Stomach smooth muscle (tissue), 2 donors: ENCODE measurements around the gene DOK5.

ENCODE experiments used
- H3K27ac ChIP-seq: one replicate; pipeline ENCODE4 v1.7.0; 2013; ENCODE audit warnings: mild to moderate bottlenecking, low read length, inconsistent platforms
- H3K27me3 ChIP-seq, 2 donors: one replicate each; pipeline ENCODE4 v1.7.0; 2013; ENCODE audit warnings: low read length in 2 of 2; ENCODE audit not compliant: insufficient read depth in 2 of 2, control insufficient read depth in 1 of 2
- H3K36me3 ChIP-seq, 2 donors: one replicate each; pipeline ENCODE4 v1.7.0; 2013; ENCODE audit warnings: low read length in 2 of 2; ENCODE audit not compliant: control insufficient read depth in 2 of 2, insufficient read depth in 2 of 2
- H3K4me1 ChIP-seq: one replicate; pipeline ENCODE4 v1.7.0; 2013; ENCODE audit warnings: low read length; ENCODE audit not compliant: control insufficient read depth, insufficient read depth
- H3K4me3 ChIP-seq, 2 donors: one replicate each; pipeline ENCODE4 v1.7.0; 2013; ENCODE audit warnings: low read length in 2 of 2
- H3K9ac ChIP-seq, 2 donors: one replicate each; pipeline ENCODE4 v1.7.0; 2013; ENCODE audit warnings: low read length in 2 of 2, mild to moderate bottlenecking in 1 of 2
- H3K9me3 ChIP-seq, 2 donors: one replicate each; pipeline ENCODE4 v1.7.0; 2013; ENCODE audit warnings: low read length in 2 of 2; ENCODE audit not compliant: control insufficient read depth in 2 of 2
- donor health status: healthy.
- donor health status: Pancreatic carcinoma.

DOK5 gene

DNA sequence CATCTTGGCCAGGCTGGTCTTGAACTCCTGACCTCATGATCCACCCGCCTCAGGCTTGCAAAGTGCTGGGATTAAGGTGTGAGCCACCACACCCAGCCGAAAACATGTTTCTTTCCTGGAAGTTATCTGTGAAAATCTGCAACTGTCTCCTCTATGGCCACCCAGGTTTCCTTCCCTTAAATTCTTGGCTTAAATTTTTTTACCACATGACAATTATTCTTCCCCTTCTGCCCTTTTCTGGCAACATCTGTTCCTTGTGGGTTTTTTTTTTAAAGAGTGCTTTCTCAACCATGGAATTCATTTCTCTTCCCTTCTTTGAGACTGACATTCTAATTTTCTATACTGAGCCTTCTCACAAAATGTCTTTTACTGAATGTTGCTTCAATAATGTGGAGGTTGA, 59.6 kb downstream of the DOK5 start:
- no peaks in the 10 kb centered on the region for H3K36me3 ChIP-seq
- no peak overlapping the region for H3K9ac ChIP-seq
- H3K4me3 ChIP-seq: no peak overlapping the region
- H3K4me1 ChIP-seq: no peaks in the 10 kb centered on the region
- H3K27ac ChIP-seq: no peak overlapping the region
- peaks cover 3 to 4% of the 10 kb centered on the region in 2 donors for H3K9me3 ChIP-seq
- no peaks in the 10 kb centered on the region for H3K27me3 ChIP-seq

- no peak overlapping the region for H3K27ac ChIP-seq
- no peak overlapping the region for H3K9ac ChIP-seq
- H3K4me1 ChIP-seq: no peaks in the 10 kb centered on the region
- no peak overlapping the region for H3K4me3 ChIP-seq
- H3K36me3 ChIP-seq: no peaks in the 10 kb centered on the region
- peaks cover 3 to 4% of the 10 kb centered on the region in 2 donors for H3K9me3 ChIP-seq
- H3K27me3 ChIP-seq: no peaks in the 10 kb centered on the region
These were observed 60.4 kb downstream of the DOK5 start for GRCh38 chr20:54535746-54536145.

- Histone ChIP-seq H3K36me3 (no peaks in the 10 kb centered on the region), H3K4me1 (no peaks in the 10 kb centered on the region), H3K9me3 (peaks cover 3 to 4% of the 10 kb centered on the region in 2 donors), H3K27ac (no peak overlapping the region), H3K4me3 (no peak overlapping the region), H3K9ac (no peak overlapping the region), H3K27me3 (no peaks in the 10 kb centered on the region)
These were observed 64.2 kb downstream of the DOK5 start for GRCh38 chr20:54539521-54540046.

- Histone ChIP-seq H3K36me3 (no peaks in the 10 kb centered on the region), H3K4me1 (no peaks in the 10 kb centered on the region), H3K27ac (no peak overlapping the region), H3K27me3 (no peaks in the 10 kb centered on the region), H3K9me3 (peaks cover 3 to 4% of the 10 kb centered on the region in 2 donors), H3K9ac (no peak overlapping the region), H3K4me3 (no peak overlapping the region)
These were observed 68.0 kb downstream of the DOK5 start for GRCh38 chr20:54543369-54543768.

DNA sequence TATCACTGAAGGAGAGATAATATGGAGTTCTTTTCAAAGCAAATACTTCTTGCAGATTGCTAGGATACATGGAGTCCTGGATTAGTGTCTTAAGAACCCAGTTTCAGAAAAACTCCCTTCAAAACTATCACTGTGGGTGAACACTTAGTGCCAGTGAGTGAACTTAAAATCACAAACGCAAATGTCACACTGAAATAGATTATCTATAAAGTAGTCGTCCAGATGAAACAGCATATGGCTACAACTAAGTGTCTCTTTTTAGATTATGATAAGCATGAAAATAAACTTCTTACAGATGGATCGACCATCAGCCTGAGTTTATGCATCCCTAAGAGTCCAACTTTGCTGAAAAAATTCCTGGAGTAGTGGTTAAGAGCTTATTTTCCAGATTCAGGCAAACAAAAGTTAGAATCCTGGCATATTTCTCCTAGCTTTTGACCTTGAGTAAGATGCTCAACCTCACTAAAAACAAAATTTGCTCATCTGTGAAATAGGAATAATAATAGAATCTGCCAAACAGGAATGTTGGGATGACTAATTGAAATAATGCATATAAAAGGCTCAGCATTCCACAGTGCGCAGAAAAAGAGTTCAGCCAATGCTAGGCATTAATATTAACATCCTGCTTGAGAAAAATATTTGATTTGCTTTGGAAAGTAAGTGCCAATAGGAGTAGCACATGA, 70.4 kb downstream of the DOK5 start:
- Histone ChIP-seq H3K36me3 (no peaks in the 10 kb centered on the region), H3K9ac (no peak overlapping the region), H3K27ac (no peak overlapping the region), H3K4me3 (no peak overlapping the region), H3K27me3 (no peaks in the 10 kb centered on the region), H3K9me3 (peaks cover 0 to 3% of the 10 kb centered on the region in 2 donors), H3K4me1 (no peaks in the 10 kb centered on the region)

DNA sequence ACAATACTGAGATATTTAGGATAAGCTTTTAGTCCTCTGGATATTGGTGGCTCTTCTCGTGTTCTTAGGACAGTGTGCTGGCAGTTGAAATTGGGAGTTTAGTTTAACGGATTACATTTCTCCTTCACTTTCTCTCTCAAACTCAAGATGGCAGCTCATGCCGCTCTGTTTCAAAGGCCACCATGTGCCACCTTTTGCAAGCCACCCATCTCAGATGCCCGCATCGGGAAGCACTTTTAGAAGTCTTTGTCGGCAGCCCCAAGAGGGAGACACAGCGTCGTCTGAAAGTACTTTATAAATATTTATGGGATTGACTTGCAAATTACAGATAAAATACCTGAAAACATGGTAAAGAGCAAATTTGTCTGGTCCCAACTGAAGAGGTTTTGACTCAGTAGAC, 73.5 kb downstream of the DOK5 start:
- Histone ChIP-seq H3K9me3 (peaks cover 0 to 3% of the 10 kb centered on the region in 2 donors), H3K9ac (no peak overlapping the region), H3K36me3 (no peaks in the 10 kb centered on the region), H3K27ac (no peak overlapping the region), H3K27me3 (no peaks in the 10 kb centered on the region), H3K4me3 (no peak overlapping the region), H3K4me1 (no peaks in the 10 kb centered on the region)

DNA sequence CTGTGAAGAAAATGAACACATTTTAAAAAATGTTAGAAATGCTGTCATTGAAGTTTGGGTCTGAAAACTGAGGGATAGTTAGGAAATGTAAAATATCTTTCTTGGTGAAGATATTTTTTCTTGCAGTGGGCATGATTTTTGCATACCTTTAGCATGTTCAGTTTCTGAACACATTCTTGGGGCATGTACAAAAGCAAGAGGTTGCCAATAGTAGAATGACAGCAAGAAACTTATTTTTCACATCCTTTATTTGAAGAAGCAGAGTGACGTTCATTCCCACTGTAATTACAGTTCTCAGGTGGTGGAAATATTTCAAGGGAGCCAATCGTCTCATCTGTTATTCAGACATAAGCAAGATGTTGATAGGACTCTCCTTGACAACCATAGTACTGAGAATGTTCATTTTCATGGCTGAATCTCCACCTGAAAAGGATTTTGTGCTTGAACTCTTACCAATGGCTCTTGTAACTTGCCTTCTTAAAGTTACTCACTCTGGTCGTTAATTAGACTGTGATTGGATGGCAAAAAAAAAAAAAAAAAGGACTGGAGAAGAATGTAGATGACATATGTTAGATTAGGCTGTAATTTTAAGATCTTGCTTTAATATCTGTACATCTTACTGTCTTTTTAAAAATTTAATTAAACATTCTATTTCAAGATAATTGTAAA, 74.4 kb downstream of the DOK5 start:
- no peak overlapping the region for H3K9ac ChIP-seq
- H3K27ac ChIP-seq: no peak overlapping the region
- no peaks in the 10 kb centered on the region for H3K36me3 ChIP-seq
- no peak overlapping the region for H3K4me3 ChIP-seq
- H3K9me3 ChIP-seq: no peaks in the 10 kb centered on the region
- no peaks in the 10 kb centered on the region for H3K4me1 ChIP-seq
- no peaks in the 10 kb centered on the region for H3K27me3 ChIP-seq

- Histone ChIP-seq H3K9me3 (no peaks in the 10 kb centered on the region), H3K27me3 (no peaks in the 10 kb centered on the region), H3K4me1 (no peaks in the 10 kb centered on the region), H3K4me3 (no peak overlapping the region), H3K27ac (no peak overlapping the region), H3K36me3 (no peaks in the 10 kb centered on the region), H3K9ac (no peak overlapping the region)
These were observed 75.5 kb downstream of the DOK5 start for GRCh38 chr20:54550776-54551396.

DNA sequence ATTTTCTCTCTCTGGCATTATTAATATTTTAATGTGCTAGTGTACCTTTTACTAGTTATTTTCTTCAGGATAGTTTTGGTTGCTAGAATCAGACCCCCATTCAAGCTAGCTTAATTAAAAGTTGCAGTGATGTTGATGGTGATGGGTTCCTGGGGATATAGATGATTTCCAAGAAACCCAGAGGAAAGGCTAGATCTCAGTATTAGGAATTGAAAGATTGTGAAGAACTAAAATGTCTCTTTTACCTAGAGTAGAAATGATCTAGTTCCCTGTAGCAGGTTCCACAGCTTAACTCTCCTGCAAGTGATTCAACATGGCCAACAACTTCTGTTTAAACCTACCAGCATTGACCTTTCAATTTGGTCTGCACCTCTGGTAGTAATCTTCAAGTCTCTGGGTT, 78.6 kb downstream of the DOK5 start:
- no peak overlapping the region for H3K9ac ChIP-seq
- H3K4me1 ChIP-seq: no peaks in the 10 kb centered on the region
- H3K9me3 ChIP-seq: no peaks in the 10 kb centered on the region
- no peaks in the 10 kb centered on the region for H3K27me3 ChIP-seq
- no peak overlapping the region for H3K4me3 ChIP-seq
- no peaks in the 10 kb centered on the region for H3K36me3 ChIP-seq
- H3K27ac ChIP-seq: no peak overlapping the region

GRCh38 chr20:54555150-54555549, 79.8 kb downstream of the DOK5 start:
- Histone ChIP-seq H3K36me3 (no peaks in the 10 kb centered on the region), H3K27ac (no peak overlapping the region), H3K27me3 (no peaks in the 10 kb centered on the region), H3K4me1 (no peaks in the 10 kb centered on the region), H3K9me3 (no peaks in the 10 kb centered on the region), H3K4me3 (no peak overlapping the region), H3K9ac (no peak overlapping the region)

DNA sequence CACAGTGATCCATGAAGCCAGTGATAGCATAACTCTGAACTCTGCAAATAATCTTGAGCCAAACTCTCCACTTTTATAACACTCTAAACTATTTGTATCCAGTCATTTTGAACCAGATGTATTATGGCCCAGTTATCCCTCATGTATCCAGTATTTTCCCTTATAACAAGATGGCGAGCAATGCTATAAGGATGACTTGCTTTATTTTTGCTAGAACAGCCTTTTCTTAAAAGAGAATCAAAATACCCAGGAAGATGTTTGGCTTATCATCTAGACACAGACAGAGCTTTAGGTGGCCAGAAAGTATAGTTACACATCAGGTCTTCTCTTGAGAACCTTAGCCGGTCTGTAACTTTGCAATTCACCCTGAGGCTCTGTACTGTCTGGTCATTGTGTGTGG, 81.0 kb downstream of the DOK5 start:
- no peaks in the 10 kb centered on the region for H3K4me1 ChIP-seq
- H3K9me3 ChIP-seq: no peaks in the 10 kb centered on the region
- H3K27ac ChIP-seq: no peak overlapping the region
- H3K36me3 ChIP-seq: no peaks in the 10 kb centered on the region
- no peak overlapping the region for H3K9ac ChIP-seq
- no peaks in the 10 kb centered on the region for H3K27me3 ChIP-seq
- H3K4me3 ChIP-seq: no peak overlapping the region
